ENCODE measurements around the gene SLC6A17.

Gene SLC6A17

GRCh38 chr1:110151175-110151669 lies 928 bp downstream of the SLC6A17 start:
- no peaks in the 10 kb centered on the region for H3K36me3 ChIP-seq
- H3K27me3 ChIP-seq: peaks cover 100% of the 10 kb centered on the region
- no peak for TF ChIP-seq CTCF (IDR thresholded peaks at IDR 0.05)
- no peaks in the 10 kb centered on the region for H3K4me1 ChIP-seq (ENCODE audit: control insufficient read depth in 1 of 2, insufficient read depth in 1 of 2, low read depth in 1 of 2, low read length in 1 of 2)
- no peak overlapping the region for H3K27ac ChIP-seq
- no peak overlapping the region for H3K4me3 ChIP-seq (ENCODE audit: low read depth in 1 of 2, low read length in 1 of 2)
- no peaks in the 10 kb centered on the region for H3K9me3 ChIP-seq

GRCh38 chr1:110152133-110152785 lies 2.0 kb downstream of the SLC6A17 start:
- Histone ChIP-seq H3K9me3 (no peaks in the 10 kb centered on the region), H3K36me3 (no peaks in the 10 kb centered on the region), H3K27me3 (peaks cover 95% of the 10 kb centered on the region), H3K4me1 (ENCODE audit: control insufficient read depth in 1 of 2, insufficient read depth in 1 of 2, low read depth in 1 of 2, low read length in 1 of 2) (no peaks in the 10 kb centered on the region), H3K4me3 (ENCODE audit: low read depth in 1 of 2, low read length in 1 of 2) (no peak overlapping the region), H3K27ac (no peak overlapping the region)
- no peak for TF ChIP-seq CTCF (IDR thresholded peaks at IDR 0.05)

GRCh38 chr1:110153407-110153950 lies 3.2 kb downstream of the SLC6A17 start:
- H3K27me3 ChIP-seq: peaks cover 83% of the 10 kb centered on the region
- no peak for TF ChIP-seq CTCF (IDR thresholded peaks at IDR 0.05)

GRCh38 chr1:110155878-110156522 lies 5.7 kb downstream of the SLC6A17 start:
- Histone ChIP-seq H3K36me3 (no peaks in the 10 kb centered on the region), H3K9me3 (no peaks in the 10 kb centered on the region), H3K27ac (no peak overlapping the region), H3K4me3 (ENCODE audit: low read depth in 1 of 2, low read length in 1 of 2) (no peak overlapping the region), H3K4me1 (ENCODE audit: control insufficient read depth in 1 of 2, insufficient read depth in 1 of 2, low read depth in 1 of 2, low read length in 1 of 2) (no peaks in the 10 kb centered on the region), H3K27me3 (peaks cover 70% of the 10 kb centered on the region)
- no peak for TF ChIP-seq CTCF (IDR thresholded peaks at IDR 0.05)

More at GRCh38 chr1:110153407-110153950, 3.2 kb downstream of the SLC6A17 start:
- no peak overlapping the region for H3K4me3 ChIP-seq (ENCODE audit: low read depth in 1 of 2, low read length in 1 of 2)
- no peaks in the 10 kb centered on the region for H3K9me3 ChIP-seq
- H3K4me1 ChIP-seq (ENCODE audit: control insufficient read depth in 1 of 2, insufficient read depth in 1 of 2, low read depth in 1 of 2, low read length in 1 of 2): no peaks in the 10 kb centered on the region
- no peak overlapping the region for H3K27ac ChIP-seq
- no peaks in the 10 kb centered on the region for H3K36me3 ChIP-seq

- H3K4me3 ChIP-seq (ENCODE audit: low read depth in 1 of 2, low read length in 1 of 2): no peak overlapping the region
- no peaks in the 10 kb centered on the region for H3K4me1 ChIP-seq (ENCODE audit: control insufficient read depth in 1 of 2, insufficient read depth in 1 of 2, low read depth in 1 of 2, low read length in 1 of 2)
- H3K9me3 ChIP-seq: no peaks in the 10 kb centered on the region
- no peak overlapping the region for H3K27ac ChIP-seq
- TF ChIP-seq CTCF (IDR thresholded peaks at IDR 0.05): no peak
- H3K36me3 ChIP-seq: no peaks in the 10 kb centered on the region
- peaks cover 59% of the 10 kb centered on the region for H3K27me3 ChIP-seq
Measured at GRCh38 chr1:110158261-110158660, 8.0 kb downstream of the SLC6A17 start.
